Measurements from ENCODE around the gene NEK6.

DNA sequence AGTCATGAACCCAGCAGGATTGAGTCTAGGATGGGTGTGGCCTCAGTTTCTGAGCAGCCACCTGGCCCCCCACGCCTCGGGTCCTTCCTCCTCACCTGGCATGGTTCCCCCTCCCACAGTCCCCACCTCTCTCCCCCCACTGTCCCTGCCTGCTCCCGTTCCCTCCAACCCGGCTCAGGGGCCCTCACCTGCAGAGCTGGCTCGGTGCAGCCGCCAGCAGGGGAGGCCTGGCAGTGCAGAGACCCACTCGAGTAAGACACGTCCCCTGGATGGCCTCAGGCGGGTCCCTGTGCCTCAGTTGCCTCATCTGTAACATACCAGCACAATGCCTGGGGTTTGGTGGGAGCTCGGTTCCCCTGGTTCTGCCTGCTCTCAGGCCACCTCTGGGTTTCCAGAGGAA is 66.2 kb downstream of the NEK6 start:
- TF ChIP-seq POLR2A (IDR thresholded peaks at IDR 0.05; ENCODE audit: low read length), result no peak
- no peak for TF ChIP-seq GATA1 (IDR thresholded peaks at IDR 0.05; ENCODE audit: low read depth, low read length)
